ENCODE results near the gene MPIG6B.

Gene MPIG6B

GRCh38 chr6:31723245-31723979 lies at the start of gene MPIG6B:
TSS of gene MPIG6B (plus strand) at chr6:31723373. CDS start at chr6:31723384, 11 bp downstream.
- no peak for DNase-seq

GRCh38 chr6:31676322-31676903 lies 46.8 kb upstream of the MPIG6B start:
- DNase-seq, result no peak

GRCh38 chr6:31676904-31677303 lies 46.3 kb upstream of the MPIG6B start:
- no peak for DNase-seq

GRCh38 chr6:31677955-31678354 lies 45.2 kb upstream of the MPIG6B start:
- no peak for DNase-seq

GRCh38 chr6:31680226-31681134 lies 42.7 kb upstream of the MPIG6B start, which contains the start of gene LY6G5C:
TSS of gene LY6G5C (minus strand) at chr6:31681067. CDS start at chr6:31680373, 694 bp downstream.
- DNase-seq, result peak in 46 of 51 donors; percentile 4 to 83 (median 60)

GRCh38 chr6:31681135-31681671 lies 42.0 kb upstream of the MPIG6B start:
- peak in 21 of 51 donors; percentile 4 to 69 (median 26) for DNase-seq

GRCh38 chr6:31683591-31683990 lies 39.6 kb upstream of the MPIG6B start:
- DNase-seq, result no peak

GRCh38 chr6:31686483-31686882 lies 36.7 kb upstream of the MPIG6B start:
- DNase-seq, result no peak

GRCh38 chr6:31687321-31687720 lies 35.9 kb upstream of the MPIG6B start:
- DNase-seq, result no peak

GRCh38 chr6:31687860-31688693 lies 35.1 kb upstream of the MPIG6B start:
- DNase-seq, result no peak

GRCh38 chr6:31689249-31690110 lies 33.7 kb upstream of the MPIG6B start:
- no peak for DNase-seq

- DNase-seq, result no peak
Measured at GRCh38 chr6:31690231-31691077, 32.7 kb upstream of the MPIG6B start.

- no peak for DNase-seq
Measured at GRCh38 chr6:31691078-31691463, 32.1 kb upstream of the MPIG6B start.

- no peak for DNase-seq
Measured at GRCh38 chr6:31691564-31692108, 31.5 kb upstream of the MPIG6B start.

GRCh38 chr6:31692353-31692752 lies 30.8 kb upstream of the MPIG6B start:
- DNase-seq, result no peak

- no peak for DNase-seq
Measured at GRCh38 chr6:31692886-31693285, 30.3 kb upstream of the MPIG6B start.

- no peak for DNase-seq
Measured at GRCh38 chr6:31693535-31693934, 29.6 kb upstream of the MPIG6B start.

GRCh38 chr6:31697555-31697954 lies 25.6 kb upstream of the MPIG6B start:
- DNase-seq, result no peak
